CD8-positive, alpha-beta memory T cell (primary cell): ENCODE data around the gene FAM118A. TPM values are rescaled to one million over a fixed set of nuclear protein-coding genes. Genes with fewer than 3 reads are reported as not detected.
"Not testable (repeated sequence)": the region's sequence is repeated elsewhere in the genome, so short reads cannot be mapped to it uniquely, and the experiment has no call there.

Experiments
- CTCF ChIA-PET: fragments of 350-600 bp; sonication (Branson Sonifier 250); formaldehyde crosslinking; loops from one replicate; lab custom pipeline; 2021; ENCODE audit warnings: antibody characterized with exemption; lab: Charles Lee
- POLR2A ChIA-PET: fragments of 350-600 bp; sonication (Branson Sonifier 250); formaldehyde crosslinking; loops from one replicate; lab custom pipeline; 2021; ENCODE audit warnings: antibody characterized with exemption; lab: Charles Lee
- DNase-seq, 5 donors: peaks; one replicate each; pipeline versions ENCODE4 v3.0.0 to v3.0.0-alpha.2; 2020 to 2022; ENCODE audit warnings: mixed read lengths in 1 of 5
- H3K27ac ChIP-seq: one replicate; pipeline ENCODE4 v1.7.0; 2013; ENCODE audit warnings: low read depth, mild to moderate bottlenecking, low read length, moderate library complexity
- H3K27me3 ChIP-seq: 2 replicates; pipeline ENCODE4 v1.7.0; 2013; ENCODE audit warnings: low read length, mild to moderate bottlenecking; ENCODE audit not compliant: insufficient read depth, poor library complexity, severe bottlenecking
- H3K36me3 ChIP-seq: 2 replicates; pipeline ENCODE4 v1.7.0; 2013; ENCODE audit warnings: mild to moderate bottlenecking, low read length, moderate library complexity; ENCODE audit not compliant: insufficient read depth
- H3K4me1 ChIP-seq: 2 replicates; pipeline ENCODE4 v1.7.0; 2013; ENCODE audit warnings: mild to moderate bottlenecking, low read length, moderate library complexity; ENCODE audit not compliant: insufficient read depth
- H3K4me3 ChIP-seq: 2 replicates; pipeline ENCODE4 v1.7.0; 2013; ENCODE audit warnings: mild to moderate bottlenecking, low read length
- H3K9me3 ChIP-seq: 2 replicates; pipeline ENCODE4 v1.7.0; 2013; ENCODE audit warnings: mild to moderate bottlenecking, low read length
- H3K27ac Mint-ChIP-seq, 8 donors: one replicate each; pipeline ENCODE4 v1.8.0; 2020 to 2021; ENCODE audit warnings: mixed read lengths in 8 of 8, mild to moderate bottlenecking in 6 of 8, inconsistent platforms in 3 of 8, moderate library complexity in 3 of 8
- H3K27me3 Mint-ChIP-seq, 2 donors: one replicate each; pipeline ENCODE4 v1.8.0; 2020 to 2021; ENCODE audit warnings: mixed read lengths in 2 of 2, mild to moderate bottlenecking in 1 of 2, moderate library complexity in 1 of 2
- H3K36me3 Mint-ChIP-seq, 3 donors: one replicate each; pipeline ENCODE4 v1.8.0; 2020 to 2021; ENCODE audit warnings: mixed read lengths in 3 of 3, inconsistent platforms in 1 of 3, mild to moderate bottlenecking in 1 of 3
- H3K4me1 Mint-ChIP-seq, 3 donors: one replicate each; pipeline ENCODE4 v1.8.0; 2020 to 2021; ENCODE audit warnings: mixed read lengths in 3 of 3, inconsistent platforms in 1 of 3, mild to moderate bottlenecking in 1 of 3
- H3K4me3 Mint-ChIP-seq, 7 donors: one replicate each; pipeline ENCODE4 v1.8.0; 2020 to 2021; ENCODE audit warnings: mixed read lengths in 7 of 7, mild to moderate bottlenecking in 6 of 7, moderate library complexity in 4 of 7, inconsistent platforms in 2 of 7
- H3K9me3 Mint-ChIP-seq, 5 donors: one replicate each; pipeline ENCODE4 v1.8.0; 2020 to 2022; ENCODE audit warnings: mixed read lengths in 5 of 5, mild to moderate bottlenecking in 3 of 5, moderate library complexity in 2 of 5, inconsistent platforms in 1 of 5
- polyA plus RNA-seq: library from polyadenylated mRNA; unstranded; fragments of 300-500 nt; fragmentation: Illumina TruSeq; gene quantifications from one replicate; pipeline ENCODE4 v1.2.3, GENCODE V29; 2021
- total RNA-seq, 2 experiments: library from RNA; stranded (reverse); gene quantifications; one replicate each; pipeline ENCODE4 v1.2.3, GENCODE V29; 2021

The FAM118A gene
- total and polyA plus RNA-seq, 3 experiments from 2014 or later = 27.8 to 28.4 (median 28.1) TPM

- ChIA-PET POLR2A (no interaction called here), CTCF (interaction anchor here (1.2 kb wide), 1 partner anchor 14 kb away, joined by 3 read pairs; no protein-coding TSS in a partner anchor)
- Histone ChIP-seq H3K36me3 (no peaks in the 10 kb centered on the region), H3K9me3 (no peaks in the 10 kb centered on the region), H3K4me3 (no peak overlapping the region), H3K4me1 (no peaks in the 10 kb centered on the region), H3K27me3 (peaks cover 4% of the 10 kb centered on the region), H3K27ac (no peak overlapping the region)
- no peaks in the 10 kb centered on the region for H3K36me3 Mint-ChIP-seq
- H3K27ac Mint-ChIP-seq = peak overlapping the region in 1 of 8 donors; percentile 39
- H3K4me3 Mint-ChIP-seq = no peak overlapping the region
- peak in 1 of 5 donors; percentile 27 for DNase-seq
- H3K4me1 Mint-ChIP-seq = peaks cover 0 to 9% (median 0%) of the 10 kb centered on the region in 3 donors
- H3K9me3 Mint-ChIP-seq = no peaks in the 10 kb centered on the region
- peaks cover 30 to 37% of the 10 kb centered on the region in 2 donors for H3K27me3 Mint-ChIP-seq
These were observed 22.7 kb upstream of the FAM118A start for GRCh38 chr22:45286854-45287551.

GRCh38 chr22:45290410-45290936 lies 19.3 kb upstream of the FAM118A start:
- Mint-ChIP-seq H3K36me3 (no peaks in the 10 kb centered on the region), H3K9me3 (no peaks in the 10 kb centered on the region), H3K4me1 (peaks cover 0 to under 1% (median 0%) of the 10 kb centered on the region in 3 donors), H3K4me3 (no peak overlapping the region), H3K27me3 (peaks cover 8 to 11% of the 10 kb centered on the region in 2 donors), H3K27ac (no peak overlapping the region)
- no peak overlapping the region for H3K27ac ChIP-seq
- H3K9me3 ChIP-seq = no peaks in the 10 kb centered on the region
- no peaks in the 10 kb centered on the region for H3K36me3 ChIP-seq
- peak in 1 of 5 donors; percentile 37 for DNase-seq
- no peaks in the 10 kb centered on the region for H3K4me1 ChIP-seq
- ChIA-PET CTCF (no interaction called here), POLR2A (no interaction called here)
- H3K4me3 ChIP-seq = no peak overlapping the region
- H3K27me3 ChIP-seq = no peaks in the 10 kb centered on the region

DNA sequence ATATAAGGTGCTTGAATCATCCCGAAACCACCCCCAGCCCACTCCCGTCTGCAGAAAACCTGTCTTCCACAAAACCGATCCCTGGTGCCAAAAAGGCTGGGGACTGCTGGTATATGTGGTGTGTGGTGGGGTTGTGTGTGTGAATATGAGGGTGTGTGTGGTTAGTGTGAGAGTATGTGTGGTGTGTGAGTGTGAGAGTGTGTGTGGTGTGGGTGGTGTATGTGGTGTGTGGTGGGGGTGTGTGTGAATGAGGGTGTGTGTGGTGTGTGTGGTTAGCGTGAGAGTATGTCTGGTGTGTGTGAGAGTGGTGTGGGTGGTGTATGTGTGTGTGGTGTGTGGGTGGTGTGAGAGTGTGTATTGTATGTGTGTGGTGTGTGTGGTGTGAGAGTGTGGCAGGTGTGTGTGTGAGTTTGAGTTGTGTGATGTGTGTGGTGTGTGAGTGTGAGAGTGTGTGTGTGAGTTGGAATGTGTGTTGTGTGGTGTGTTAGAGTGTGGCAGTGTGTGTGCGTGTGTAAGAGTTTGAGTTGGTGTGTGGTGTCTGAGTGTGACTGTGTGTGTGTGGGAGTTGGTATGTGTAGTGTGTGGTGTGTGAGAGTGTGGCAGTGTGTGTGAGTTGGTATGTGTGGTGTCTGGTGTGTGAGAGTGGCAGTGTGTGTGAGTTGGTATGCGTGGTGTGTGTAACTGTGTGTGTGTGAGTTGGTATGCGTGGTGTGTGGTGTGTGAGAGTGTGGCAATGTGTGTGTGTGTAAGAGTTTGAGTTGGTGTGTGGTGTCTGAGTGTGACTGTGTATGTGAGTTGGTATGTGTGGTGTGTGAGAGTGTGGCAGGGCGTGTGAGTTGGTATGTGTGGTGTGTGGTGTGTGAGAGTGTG lies 18.4 kb upstream of the FAM118A start:
- no peak overlapping the region for H3K4me3 Mint-ChIP-seq
- POLR2A ChIA-PET = no interaction called here
- H3K36me3 ChIP-seq = no peaks in the 10 kb centered on the region
- H3K9me3 ChIP-seq = no peaks in the 10 kb centered on the region
- no peak overlapping the region for H3K27ac Mint-ChIP-seq
- no peak overlapping the region for H3K27ac ChIP-seq
- no peaks in the 10 kb centered on the region for H3K27me3 ChIP-seq
- CTCF ChIA-PET = no interaction called here
- H3K27me3 Mint-ChIP-seq = peaks cover 5% of the 10 kb centered on the region in 2 donors
- no peak overlapping the region for H3K4me3 ChIP-seq
- H3K4me1 Mint-ChIP-seq = peaks cover 0 to 7% (median 6%) of the 10 kb centered on the region in 3 donors
- H3K9me3 Mint-ChIP-seq = no peaks in the 10 kb centered on the region
- H3K36me3 Mint-ChIP-seq = no peaks in the 10 kb centered on the region
- peak in 1 of 5 donors; percentile 15 for DNase-seq
- peaks cover 7% of the 10 kb centered on the region for H3K4me1 ChIP-seq

GRCh38 chr22:45291931-45292290 lies 17.8 kb upstream of the FAM118A start:
- H3K4me3 Mint-ChIP-seq = no peak overlapping the region
- no peak overlapping the region for H3K27ac ChIP-seq
- POLR2A ChIA-PET = no interaction called here

DNA sequence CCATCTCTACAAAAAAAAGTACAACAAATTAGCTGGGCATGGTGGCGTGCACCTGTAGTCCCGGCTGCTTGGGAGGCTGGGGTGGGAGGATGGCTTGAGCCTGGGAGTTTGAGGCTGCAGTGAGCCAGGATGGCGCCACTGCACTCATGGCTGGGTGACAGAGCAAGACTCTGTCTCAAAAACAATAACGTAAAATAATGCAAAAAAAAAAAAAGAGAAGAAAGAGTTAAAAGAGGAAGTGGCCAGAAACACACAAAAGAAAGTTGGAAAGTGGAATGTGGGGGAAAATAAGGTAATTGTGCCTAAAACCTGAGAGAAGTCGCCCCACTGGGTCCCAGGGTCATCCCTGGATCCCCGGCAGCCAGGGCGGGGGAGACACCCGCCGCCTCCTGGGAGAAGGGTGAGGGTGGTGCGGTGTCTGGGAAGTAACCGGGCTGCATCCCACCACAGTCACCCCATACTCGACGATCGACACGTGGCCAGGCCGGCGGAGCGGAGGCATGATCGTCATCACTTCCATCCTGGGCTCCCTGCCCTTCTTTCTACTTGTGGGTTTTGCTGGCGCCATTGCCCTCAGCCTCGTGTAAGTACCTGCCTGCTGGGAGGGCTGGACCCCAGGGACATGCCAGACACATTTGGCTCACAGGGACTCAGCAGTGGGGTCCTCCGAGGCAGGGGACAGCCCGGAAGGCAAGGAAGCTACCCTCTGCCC lies 16.8 kb upstream of the FAM118A start:
- H3K27ac Mint-ChIP-seq = peak overlapping the region in 1 of 8 donors; percentile 75
- no peak for DNase-seq
- POLR2A ChIA-PET = no interaction called here

More at GRCh38 chr22:45291931-45292290, 17.8 kb upstream of the FAM118A start:
- Histone ChIP-seq H3K4me3 (no peak overlapping the region), H3K9me3 (no peaks in the 10 kb centered on the region), H3K4me1 (peaks cover 13% of the 10 kb centered on the region), H3K36me3 (no peaks in the 10 kb centered on the region), H3K27me3 (no peaks in the 10 kb centered on the region)
- CTCF ChIA-PET = no interaction called here
- no peak for DNase-seq
- Mint-ChIP-seq H3K36me3 (no peaks in the 10 kb centered on the region), H3K4me1 (peaks cover 6 to 13% (median 13%) of the 10 kb centered on the region in 3 donors), H3K27ac (no peak overlapping the region), H3K27me3 (no peaks in the 10 kb centered on the region), H3K9me3 (no peaks in the 10 kb centered on the region)

GRCh38 chr22:45294030-45294429 lies 15.7 kb upstream of the FAM118A start:
- Histone ChIP-seq H3K36me3 (no peaks in the 10 kb centered on the region), H3K4me3 (no peak overlapping the region), H3K27ac (no peak overlapping the region), H3K9me3 (no peaks in the 10 kb centered on the region), H3K27me3 (no peaks in the 10 kb centered on the region), H3K4me1 (peaks cover 18% of the 10 kb centered on the region)
- Mint-ChIP-seq H3K4me3 (no peak overlapping the region), H3K36me3 (no peaks in the 10 kb centered on the region), H3K4me1 (peaks cover 8 to 16% (median 15%) of the 10 kb centered on the region in 3 donors), H3K9me3 (no peaks in the 10 kb centered on the region), H3K27ac (peak overlapping the region in 2 of 8 donors; percentile 33 to 79), H3K27me3 (no peaks in the 10 kb centered on the region)
- DNase-seq = no peak
- CTCF ChIA-PET = no interaction called here
- POLR2A ChIA-PET = no interaction called here

More for the DNA sequence above, 16.8 kb upstream of the FAM118A start:
- peaks cover 16% of the 10 kb centered on the region for H3K4me1 ChIP-seq
- Mint-ChIP-seq H3K27me3 (no peaks in the 10 kb centered on the region), H3K4me3 (peak overlapping the region in 1 of 7 donors; percentile 70), H3K36me3 (no peaks in the 10 kb centered on the region), H3K9me3 (no peaks in the 10 kb centered on the region), H3K4me1 (peaks cover 8 to 16% (median 15%) of the 10 kb centered on the region in 3 donors)
- H3K9me3 ChIP-seq = no peaks in the 10 kb centered on the region
- H3K36me3 ChIP-seq = no peaks in the 10 kb centered on the region
- H3K4me3 ChIP-seq = no peak overlapping the region
- CTCF ChIA-PET = no interaction called here
- H3K27ac ChIP-seq = no peak overlapping the region
- H3K27me3 ChIP-seq = no peaks in the 10 kb centered on the region

GRCh38 chr22:45295004-45295403 lies 14.7 kb upstream of the FAM118A start:
- POLR2A ChIA-PET, H3K36me3 Mint-ChIP-seq, H3K27ac ChIP-seq, H3K9me3 ChIP-seq, CTCF ChIA-PET, H3K4me3 Mint-ChIP-seq, H3K27me3 ChIP-seq, H3K4me3 ChIP-seq, H3K36me3 ChIP-seq, H3K27me3 Mint-ChIP-seq, DNase-seq, H3K9me3 Mint-ChIP-seq: not testable (repeated sequence)
- Mint-ChIP-seq H3K4me1 (peaks cover 8 to 16% (median 15%) of the 10 kb centered on the region in 3 donors), H3K27ac (peak overlapping the region in 1 of 8 donors; percentile 50)
- H3K4me1 ChIP-seq = peaks cover 20% of the 10 kb centered on the region
